ENCODE data around the gene MAPK8.
"Not testable (repeated sequence)": the region's sequence is repeated elsewhere in the genome, so short reads cannot be mapped to it uniquely, and the experiment has no call there.

MAPK8 gene

GRCh38 chr10:48418189-48418788 is 111.8 kb downstream of the MAPK8 start:
- no peak for DNase-seq (ENCODE audit: low spot score)

GRCh38 chr10:48419714-48420113 is 113.2 kb downstream of the MAPK8 start:
- DNase-seq (ENCODE audit: low spot score) = no peak

DNA sequence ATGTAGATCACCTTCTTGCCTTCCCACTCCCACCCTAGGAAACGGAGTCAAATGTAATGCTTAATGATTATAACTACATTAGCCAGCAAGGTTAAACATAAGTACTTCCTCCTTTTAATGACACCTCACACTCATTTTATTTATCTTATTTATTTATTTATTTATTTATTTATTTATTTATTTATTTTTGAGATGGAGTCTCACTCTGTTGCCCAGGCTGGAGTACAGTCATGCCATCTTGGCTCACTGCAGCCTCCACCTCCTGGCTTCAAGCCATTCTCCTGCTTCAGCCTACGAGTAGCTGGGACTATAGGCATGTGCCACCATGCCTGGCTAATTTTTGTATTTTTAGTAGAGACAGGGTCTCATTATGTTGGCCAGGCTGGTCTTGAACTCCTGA is 115.4 kb downstream of the MAPK8 start:
- not testable (repeated sequence) for DNase-seq (ENCODE audit: low spot score)

GRCh38 chr10:48423884-48424283 is 117.4 kb downstream of the MAPK8 start:
- DNase-seq (ENCODE audit: low spot score) = no peak

- DNase-seq (ENCODE audit: low spot score) = no peak
Observed at GRCh38 chr10:48428896-48429295, 122.4 kb downstream of the MAPK8 start.

- DNase-seq (ENCODE audit: low spot score) = no peak
Observed at GRCh38 chr10:48429309-48429708, 122.8 kb downstream of the MAPK8 start.

DNA sequence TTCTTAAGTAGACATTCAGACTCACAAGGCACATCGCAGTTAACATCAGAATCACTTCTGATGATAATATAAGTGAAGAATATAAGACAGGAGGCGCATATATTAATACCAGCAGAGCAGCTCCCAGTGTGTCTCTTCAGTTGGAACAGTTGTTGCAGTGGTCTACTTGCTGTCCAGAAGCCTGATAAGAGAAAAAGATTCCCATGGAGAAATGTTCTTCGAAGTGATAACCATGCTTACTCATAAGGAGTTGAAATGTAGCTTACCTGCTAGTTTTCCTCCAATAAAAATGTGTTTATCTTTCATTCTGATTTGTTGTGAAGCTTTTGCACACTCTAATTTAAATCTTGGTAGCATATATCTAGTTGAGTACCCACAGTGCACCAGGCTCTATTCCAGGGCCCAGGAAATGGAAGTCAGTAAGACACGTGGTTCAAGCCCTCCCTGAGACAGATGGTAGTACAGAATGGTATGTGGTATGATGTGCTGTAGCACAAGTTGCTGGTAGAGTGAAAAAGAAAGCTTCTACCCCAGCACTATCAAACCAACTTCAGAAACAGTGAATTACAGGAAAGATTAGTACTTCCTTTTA is 124.0 kb downstream of the MAPK8 start:
- no peak for DNase-seq (ENCODE audit: low spot score)

- no peak for DNase-seq (ENCODE audit: low spot score)
Observed at GRCh38 chr10:48431871-48432270, 125.4 kb downstream of the MAPK8 start.

DNA sequence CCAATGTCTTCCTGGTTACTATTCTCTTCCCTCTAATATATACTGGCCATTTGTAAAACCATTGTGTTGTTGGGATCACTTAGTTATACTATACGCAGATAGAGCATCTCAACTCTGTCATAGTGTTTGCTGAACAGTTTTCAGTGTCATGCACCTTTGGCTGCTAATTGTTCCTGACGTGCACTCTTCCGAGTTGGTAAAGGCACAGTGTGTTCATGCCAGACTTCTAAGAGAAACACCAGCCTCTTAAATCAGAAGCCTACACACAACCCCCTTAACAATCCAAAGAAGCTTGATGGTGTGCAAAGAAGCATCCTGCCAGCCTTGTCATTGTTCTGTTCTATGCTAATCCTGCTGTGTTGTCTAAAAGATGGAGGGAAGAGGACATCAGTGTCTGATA is 131.1 kb downstream of the MAPK8 start:
- no peak for DNase-seq (ENCODE audit: low spot score)

DNA sequence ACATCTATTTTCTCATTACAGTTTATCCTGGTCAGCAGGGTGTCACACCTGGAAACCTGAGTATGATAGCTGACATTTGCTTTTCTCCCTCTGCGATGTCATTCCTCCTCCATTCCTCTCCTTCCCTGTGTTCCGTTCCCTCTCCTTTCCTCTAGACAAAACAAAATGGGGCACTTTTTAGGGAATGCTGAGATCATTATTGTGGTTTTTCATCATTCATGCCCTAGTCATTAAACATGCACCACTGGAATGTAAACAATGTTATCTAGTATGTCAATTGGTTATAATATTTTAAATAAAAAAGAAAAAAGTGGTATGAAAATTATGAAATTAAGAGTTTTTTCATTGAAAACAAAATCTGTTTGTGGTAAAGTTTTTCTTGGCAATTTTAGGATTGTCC is 132.6 kb downstream of the MAPK8 start:
- DNase-seq (ENCODE audit: low spot score) = no peak

DNA sequence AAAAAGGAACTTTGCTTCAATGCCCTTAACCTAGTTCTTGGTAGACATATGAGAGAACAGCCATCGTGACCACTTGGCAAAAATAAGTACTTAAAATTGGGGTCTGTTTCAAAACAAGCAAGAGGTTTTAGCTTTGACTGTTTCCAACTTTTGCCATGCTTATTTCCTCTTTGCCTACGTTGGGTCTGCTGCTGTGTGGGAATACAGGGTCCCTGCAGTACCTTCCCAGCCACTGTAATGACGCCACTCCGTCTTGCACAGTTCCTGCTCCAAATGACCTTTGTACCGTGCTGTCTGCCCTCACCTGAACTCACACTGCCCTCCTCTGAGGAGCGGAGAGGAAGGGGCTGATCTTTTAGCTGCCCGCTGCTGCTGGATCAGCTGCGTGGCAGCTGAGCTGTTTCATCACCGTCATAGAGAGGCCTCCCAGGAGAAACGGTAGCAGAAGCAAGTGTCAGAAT is 133.1 kb downstream of the MAPK8 start:
- DNase-seq (ENCODE audit: low spot score) = no peak

DNA sequence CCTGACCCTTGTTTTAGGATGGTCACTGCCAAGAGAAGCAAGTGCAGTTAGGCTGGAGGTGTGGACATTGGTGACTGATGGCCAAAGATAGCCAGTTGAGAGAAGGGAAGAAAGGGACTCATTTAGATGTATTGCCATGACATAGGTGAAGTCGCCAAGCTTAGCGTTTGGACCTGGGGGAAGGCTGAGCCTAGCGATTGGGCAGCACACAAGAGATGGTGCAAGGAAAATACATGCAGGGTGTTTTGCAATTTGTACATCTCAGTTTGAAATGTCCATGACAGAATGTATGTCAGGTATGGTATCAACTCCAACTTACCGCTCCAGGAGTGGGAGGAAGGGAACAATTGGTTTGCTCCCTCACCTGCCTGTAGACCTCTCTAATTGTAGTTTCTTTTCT is 134.3 kb downstream of the MAPK8 start:
- DNase-seq (ENCODE audit: low spot score) = no peak

GRCh38 chr10:48442090-48442808 is 135.8 kb downstream of the MAPK8 start:
- no peak for DNase-seq (ENCODE audit: low spot score)

- no peak for DNase-seq (ENCODE audit: low spot score)
Observed at GRCh38 chr10:48442809-48443177, 136.3 kb downstream of the MAPK8 start.

DNA sequence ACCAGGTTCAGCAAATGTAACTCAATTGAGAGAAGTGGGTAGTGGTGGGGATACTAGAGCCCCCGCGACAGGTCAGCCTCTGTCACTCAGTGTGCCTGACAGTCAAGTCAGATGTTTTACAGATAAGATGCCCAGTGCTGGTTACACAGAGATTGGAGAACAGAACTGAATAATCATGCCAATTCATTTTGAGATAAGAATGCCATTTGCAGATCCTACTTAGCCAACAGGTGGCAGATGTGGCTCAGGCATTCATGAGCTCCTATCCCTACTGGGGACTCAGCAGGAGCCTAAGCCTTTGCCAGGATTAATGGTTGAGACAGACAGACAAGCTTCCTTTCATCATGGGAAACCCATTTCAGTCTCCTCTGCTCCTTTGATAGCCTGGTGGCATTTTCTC is 137.8 kb downstream of the MAPK8 start:
- DNase-seq (ENCODE audit: low spot score) = no peak

DNA sequence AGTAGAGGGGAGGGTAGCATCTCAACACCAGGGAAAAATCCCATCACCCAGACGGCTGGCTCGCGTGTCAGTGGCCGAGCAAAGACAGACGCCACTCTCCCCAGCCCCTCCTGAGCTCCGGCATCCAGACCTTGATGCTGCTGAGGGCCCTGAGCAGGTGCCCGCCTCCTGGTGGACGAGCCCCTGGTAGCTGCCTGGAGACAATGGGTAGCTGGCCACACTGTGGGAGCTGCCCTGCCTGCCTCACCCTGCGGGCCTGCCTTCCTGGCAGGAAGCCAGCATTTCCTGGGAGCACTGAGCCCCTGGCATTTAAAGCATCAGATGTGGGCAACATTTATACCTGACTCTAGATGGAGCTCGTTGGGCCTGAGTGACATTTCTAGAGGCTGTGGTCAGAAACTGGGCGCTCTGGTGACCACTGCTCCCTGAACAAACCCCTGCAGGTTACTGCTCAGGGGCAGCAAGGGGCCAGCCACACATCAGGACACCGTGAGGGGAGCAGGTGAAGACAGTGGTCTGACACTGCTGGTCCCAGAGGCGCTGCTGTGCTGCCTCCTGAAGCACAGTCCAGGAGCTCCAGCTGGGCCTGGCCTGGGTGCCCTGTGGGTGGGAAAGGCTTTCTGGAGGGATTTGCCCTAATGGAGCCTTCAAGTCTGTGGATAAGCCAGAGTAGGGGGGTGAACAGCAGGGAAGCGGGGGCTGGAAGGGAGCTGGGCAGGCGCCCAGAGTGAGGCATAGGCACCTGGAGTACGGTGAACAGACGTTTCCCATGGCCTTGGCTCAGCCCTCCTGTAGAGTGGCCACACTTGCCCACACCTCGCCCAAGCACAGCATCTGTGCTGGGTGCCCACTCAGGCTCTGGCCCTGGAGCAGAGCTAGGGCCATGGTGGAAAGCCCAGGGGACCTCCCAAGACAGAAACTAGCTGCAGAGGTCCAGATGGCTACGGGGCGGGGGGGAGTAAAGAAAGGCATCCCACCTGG is 138.7 kb downstream of the MAPK8 start:
- DNase-seq (ENCODE audit: low spot score) = peak; percentile 1

- no peak for DNase-seq (ENCODE audit: low spot score)
Observed at GRCh38 chr10:48445932-48446331, 139.5 kb downstream of the MAPK8 start.

DNA sequence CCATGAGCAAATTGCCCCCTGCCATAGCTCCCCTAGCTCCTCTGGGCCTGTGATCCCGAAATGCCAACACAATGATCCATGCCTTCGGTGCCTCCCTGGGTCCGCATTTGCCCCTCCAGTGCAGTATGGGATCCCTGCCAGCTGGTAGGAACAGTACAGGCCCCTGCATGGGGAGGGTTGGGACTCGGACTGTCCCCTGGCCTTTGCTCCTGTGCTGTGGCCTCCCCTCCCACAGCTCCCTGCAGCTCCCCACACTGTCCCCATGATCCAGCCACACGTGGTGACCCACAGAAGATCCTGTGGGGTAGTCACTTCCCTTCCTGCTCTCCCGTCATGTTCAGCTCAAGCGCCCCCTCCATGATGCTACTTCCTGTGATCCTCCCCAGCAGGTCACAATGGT is 140.3 kb downstream of the MAPK8 start:
- DNase-seq (ENCODE audit: low spot score) = no peak

DNA sequence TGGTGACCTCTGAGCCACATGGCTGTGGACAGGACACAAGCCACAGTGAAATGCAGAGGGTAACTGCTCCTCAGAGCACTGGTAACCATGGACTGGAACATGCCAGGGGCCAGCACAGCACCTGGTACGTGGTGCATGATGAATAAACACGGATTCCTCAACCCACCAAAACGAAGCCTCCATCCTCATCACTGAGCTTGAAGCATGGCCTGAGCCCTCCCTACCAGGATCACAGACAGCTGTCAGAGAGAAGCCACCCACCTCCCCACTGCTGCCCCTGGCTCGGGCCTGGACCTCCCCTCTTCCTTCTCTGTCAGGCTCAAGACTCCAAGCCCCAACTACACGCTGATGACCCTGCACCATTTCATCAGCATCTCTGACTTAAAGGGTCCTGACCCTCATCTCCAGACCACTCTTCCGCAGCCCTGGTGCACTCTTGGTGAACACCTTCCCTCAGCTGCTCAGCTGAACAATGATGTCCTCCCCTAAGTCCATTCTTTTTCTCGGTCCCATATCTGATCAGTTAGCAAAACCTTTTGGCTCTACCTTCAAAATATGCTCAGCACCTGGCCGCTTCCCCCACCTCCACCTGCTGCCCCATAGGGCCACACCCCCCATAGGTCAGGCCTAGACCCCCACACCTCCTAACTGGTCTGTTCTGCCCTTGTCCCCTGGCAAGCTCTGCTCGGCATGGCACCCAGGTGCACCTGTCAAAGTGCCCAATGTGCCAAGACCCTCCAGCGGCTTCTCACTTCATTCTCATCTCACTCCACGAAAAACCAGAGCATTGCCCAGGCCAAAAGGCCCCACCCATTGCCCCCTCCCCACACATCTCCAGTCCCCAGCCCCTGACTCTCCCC is 141.1 kb downstream of the MAPK8 start:
- DNase-seq (ENCODE audit: low spot score) = no peak

GRCh38 chr10:48448796-48449195 is 142.3 kb downstream of the MAPK8 start:
- no peak for DNase-seq (ENCODE audit: low spot score)

DNA sequence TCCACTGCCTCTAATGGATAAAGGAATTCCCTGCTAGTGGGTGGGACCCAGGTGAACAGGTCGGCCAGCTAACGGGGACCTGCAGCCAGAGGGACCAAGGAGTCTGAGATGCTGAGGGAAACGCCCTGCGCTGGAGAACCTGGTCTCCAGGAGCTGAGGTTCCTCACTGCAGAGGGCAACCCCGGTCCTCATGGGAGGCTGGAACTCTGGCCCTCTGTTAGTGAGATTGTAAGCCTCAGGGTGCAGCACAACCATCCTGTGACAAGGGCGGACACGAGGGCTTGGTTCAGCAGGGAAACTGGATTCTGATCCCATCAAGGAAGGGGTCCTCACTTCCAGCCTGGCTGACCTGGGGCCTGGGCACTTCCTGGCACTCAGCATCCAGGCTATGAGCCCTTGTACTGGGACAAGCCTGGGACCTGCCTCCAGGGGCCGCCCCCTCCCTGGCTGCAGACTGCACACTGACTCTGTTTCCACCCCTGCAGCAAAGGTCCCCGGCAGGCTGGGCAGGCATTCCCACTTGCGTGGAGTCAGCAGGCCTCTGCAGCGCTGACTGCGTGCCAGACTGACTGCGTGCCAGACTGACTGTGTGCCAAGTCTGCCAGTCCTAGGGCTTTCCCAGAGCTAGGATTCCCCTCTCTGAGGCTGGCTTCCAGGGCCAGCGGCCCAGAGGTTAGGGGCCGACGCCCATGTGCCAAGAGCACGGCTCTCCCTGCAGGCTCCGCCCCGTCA is 143.2 kb downstream of the MAPK8 start:
- DNase-seq (ENCODE audit: low spot score) = no peak
